Measurements from ENCODE around the gene RBM33. TPM values are rescaled to one million over a fixed set of nuclear protein-coding genes. Genes with fewer than 3 reads are reported as not detected.
A peak's percentile ranks its signal among the peaks of the same experiment; 100 is the strongest.

RBM33 gene
- total and polyA plus RNA-seq, 10 of the 15 experiments (the other 5 are each of a cell fraction or from before 2014, with no cell fraction given): 4.7 to 67.2 (median 24.3) TPM

GRCh38 chr7:155644971-155645509, 579 bp downstream of the RBM33 start:
- Histone ChIP-seq H2AFZ (ENCODE audit: control insufficient read depth, low read depth, low read length) (peak overlapping the region; percentile 97), H3K36me3 (ENCODE audit: control insufficient read depth in 2 of 2, insufficient read depth in 2 of 2, low read length in 1 of 2) (peaks cover 0 to 20% of the 10 kb centered on the region in 2 experiments; a peak in 2 of 4 replicates), H3K9ac (ENCODE audit: control insufficient read depth, insufficient read depth, low read length) (peak overlapping the region; percentile 94), H3K9me3 (replicated peaks; ENCODE audit: control insufficient read depth, insufficient read depth, low read length) (peaks cover 33% of the 10 kb centered on the region), H4K20me1 (ENCODE audit: control insufficient read depth, insufficient read depth) (no peaks in the 10 kb centered on the region), H3K27me3 (replicated peaks in 1 of 2; ENCODE audit: control insufficient read depth in 2 of 2, insufficient read depth in 2 of 2, low read length in 1 of 2) (no peaks in the 10 kb centered on the region), H3K27ac (ENCODE audit: control insufficient read depth, insufficient read depth) (peak overlapping the region; percentile 96), H3K4me1 (ENCODE audit: control insufficient read depth, insufficient read depth, low read length) (no peaks in the 10 kb centered on the region), H3K4me2 (ENCODE audit: control insufficient read depth, insufficient read depth) (peak overlapping the region; percentile 17), H3K79me2 (ENCODE audit: control insufficient read depth, insufficient read depth, low read length) (peaks cover 66% of the 10 kb centered on the region), H3K4me3 (peak overlapping the region; percentile 80)
- FAIRE-seq (no peak), DNase-seq (ENCODE audit: low read depth, low spot score) (no peak), ATAC-seq (peak; percentile 75)
- in situ Hi-C loops (cut with MboI) (no loop called here), intact Hi-C loops (cut with micrococcal nuclease; ENCODE audit: unreplicated experiment) (loop anchor here (2.0 to 10.0 kb wide), 4 partner anchors 16 to 440 kb away; no protein-coding TSS in a partner anchor)
- RAD21 ChIA-PET (ENCODE audit: unreplicated experiment): interaction anchor here (1.3 kb wide), 3 partner anchors 12 to 33 kb away, joined by 3 read pairs; no protein-coding TSS in a partner anchor
- no TSS peak for BruUV-seq (replicated peaks)
- WGBS (ENCODE audit: insufficient coverage, insufficient replicate concordance, low lambda C conversion rate, missing lambda C conversion rate): 2% methylated on average over 12 of the region's 22 CpGs
- POLR2A ChIA-PET: interaction anchor here (1.1 to 1.5 kb wide), 2 partner anchors 26 to 78 kb away, joined by 4 to 5 read pairs; no protein-coding TSS in a partner anchor
- CTCF ChIA-PET: interaction anchor here (1.0 kb wide), 1 partner anchor 12 kb away, joined by 3 read pairs; no protein-coding TSS in a partner anchor
- SMC1A ChIA-PET (ENCODE audit: uncharacterized antibody, unreplicated experiment): interaction anchor here (1.0 kb wide), 1 partner anchor 14 kb away, joined by 3 read pairs; no protein-coding TSS in a partner anchor
- TF ChIP-seq BCL3 (IDR thresholded peaks at IDR 0.05; ENCODE audit: borderline replicate concordance, insufficient read depth, low read depth, low read length, poor library complexity, severe bottlenecking) (no peak), CREB1 (IDR thresholded peaks at IDR 0.05; ENCODE audit: low read depth) (peak; percentile 21; the same call in 1 of the 2 replicates), KDM1A (IDR thresholded peaks at IDR 0.05; ENCODE audit: borderline replicate concordance) (no peak), PAX8 (IDR thresholded peaks at IDR 0.05) (no peak), BCLAF1 (IDR thresholded peaks at IDR 0.05) (no peak), PRDM15 (CRISPR knock-in tag; IDR thresholded peaks at IDR 0.05) (no peak), STAT3 (IDR thresholded peaks at IDR 0.05; ENCODE audit: low read depth, low read length) (no peak), BMI1 (IDR thresholded peaks at IDR 0.05; ENCODE audit: borderline replicate concordance) (no peak), MYC (IDR thresholded peaks at IDR 0.05; ENCODE audit: insufficient read depth, insufficient read length, insufficient replicate concordance, low read length, severe bottlenecking) (no peak), IKZF2 (IDR thresholded peaks at IDR 0.05) (peak in 1 of 2 experiments; percentile 26; a peak in 1 of 4 replicates), EP300 (IDR thresholded peaks at IDR 0.05; ENCODE audit: borderline replicate concordance in 1 of 2, control insufficient read depth in 1 of 2, low read depth in 2 of 2, low read length in 2 of 2) (no peak)
- TF ChIP-seq, protein P1, sequence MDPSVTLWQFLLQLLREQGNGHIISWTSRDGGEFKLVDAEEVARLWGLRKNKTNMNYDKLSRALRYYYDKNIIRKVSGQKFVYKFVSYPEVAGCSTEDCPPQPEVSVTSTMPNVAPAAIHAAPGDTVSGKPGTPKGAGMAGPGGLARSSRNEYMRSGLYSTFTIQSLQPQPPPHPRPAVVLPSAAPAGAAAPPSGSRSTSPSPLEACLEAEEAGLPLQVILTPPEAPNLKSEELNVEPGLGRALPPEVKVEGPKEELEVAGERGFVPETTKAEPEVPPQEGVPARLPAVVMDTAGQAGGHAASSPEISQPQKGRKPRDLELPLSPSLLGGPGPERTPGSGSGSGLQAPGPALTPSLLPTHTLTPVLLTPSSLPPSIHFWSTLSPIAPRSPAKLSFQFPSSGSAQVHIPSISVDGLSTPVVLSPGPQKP (IDR thresholded peaks at IDR 0.05; ENCODE audit: low read depth, low read length): no peak
